Stimulated activated CD8-positive, alpha-beta memory T cell treated with anti-CD3 and anti-CD28 coated beads, Interleukin-4, amount 100 ng/mL, for 4 hours (primary cell): ENCODE results near the gene ITPR1.

Source experiments
- DNase-seq, 2 donors: peaks; one replicate each; pipeline ENCODE4 v3.0.0-alpha.2; 2020; ENCODE audit warnings: low read depth in 2 of 2, low spot score in 1 of 2

The ITPR1 gene

DNA sequence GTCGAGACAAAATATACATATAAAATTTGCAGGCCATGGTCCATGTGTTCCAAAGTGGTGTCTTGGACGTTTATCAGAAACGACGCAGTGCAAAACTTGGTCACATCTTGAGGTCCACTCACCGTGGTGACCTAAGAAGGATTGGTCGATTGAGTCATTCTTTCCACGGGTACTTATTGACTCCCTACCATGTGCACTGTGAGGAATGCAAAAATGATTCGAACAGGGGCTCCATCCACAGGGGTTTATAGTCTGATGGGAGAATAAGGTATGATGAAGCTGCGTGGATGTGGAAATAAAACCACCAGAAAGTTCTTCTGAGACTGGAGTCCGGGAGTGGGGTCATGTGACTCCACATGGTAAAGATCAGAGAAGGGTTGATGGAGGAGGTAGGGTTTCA lies 185.2 kb downstream of the ITPR1 start:
- DNase-seq = no peak

DNA sequence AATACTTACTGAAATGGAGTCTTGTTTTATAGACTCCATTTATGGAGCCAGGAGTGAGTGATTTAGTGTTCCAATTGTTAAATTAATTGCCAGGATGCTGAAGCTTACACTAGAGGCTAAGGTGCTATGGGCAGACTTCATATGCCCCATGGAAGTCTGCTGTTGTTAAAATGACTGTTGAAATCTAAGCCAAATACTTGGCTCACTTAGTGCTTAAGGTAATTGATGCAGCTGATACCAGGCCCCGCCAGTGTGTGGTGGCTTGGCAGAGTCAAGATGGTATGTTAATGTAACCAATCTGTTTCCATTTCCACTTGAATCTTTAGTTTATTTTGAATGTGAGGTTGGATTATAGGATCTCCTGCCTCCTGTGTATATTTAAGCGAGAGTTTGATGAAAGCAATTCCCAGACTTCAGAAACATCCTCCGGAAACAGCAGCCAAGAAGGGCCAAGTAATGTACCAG lies 187.1 kb downstream of the ITPR1 start:
- DNase-seq = no peak

DNA sequence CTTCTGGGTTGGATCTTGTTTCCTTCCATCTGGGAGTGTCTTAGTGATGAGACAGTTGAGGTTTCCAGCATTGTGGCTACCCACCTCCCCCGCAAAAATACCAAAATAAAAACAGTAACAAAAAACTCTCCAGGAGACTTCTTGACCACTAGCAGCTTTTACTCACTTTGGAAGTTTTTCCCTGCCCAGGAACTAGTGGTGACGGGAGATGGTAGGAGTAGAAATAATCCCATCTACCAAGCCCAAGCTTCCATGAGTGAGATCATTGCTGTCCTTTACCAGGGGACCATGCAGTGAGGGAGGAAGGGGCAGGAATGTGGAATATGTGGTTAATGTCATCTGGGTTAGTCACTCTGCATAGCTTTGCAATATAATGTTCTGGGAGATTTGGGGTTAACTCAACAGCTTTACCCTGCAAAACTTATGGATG lies 187.7 kb downstream of the ITPR1 start:
- DNase-seq = no peak

DNA sequence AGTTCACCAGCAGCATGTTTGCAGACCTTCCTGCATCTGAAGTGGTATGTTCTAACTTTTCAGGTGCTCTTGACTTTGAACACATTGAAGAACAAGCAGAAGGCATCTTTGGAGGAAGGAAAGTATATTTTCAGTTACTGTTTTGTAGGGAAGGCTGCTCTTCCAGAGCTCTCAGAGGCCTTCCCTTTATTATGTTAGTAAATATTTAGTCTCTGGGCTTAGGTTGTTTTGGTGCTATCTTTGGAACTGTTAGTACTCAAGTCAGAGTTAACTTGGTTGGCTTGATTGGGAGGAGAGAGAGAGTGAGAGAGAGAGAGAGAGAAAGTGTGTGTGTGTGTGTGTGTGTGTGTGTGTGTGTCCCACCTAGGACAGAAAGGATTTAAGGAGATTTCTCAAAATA lies 188.2 kb downstream of the ITPR1 start:
- no peak for DNase-seq

DNA sequence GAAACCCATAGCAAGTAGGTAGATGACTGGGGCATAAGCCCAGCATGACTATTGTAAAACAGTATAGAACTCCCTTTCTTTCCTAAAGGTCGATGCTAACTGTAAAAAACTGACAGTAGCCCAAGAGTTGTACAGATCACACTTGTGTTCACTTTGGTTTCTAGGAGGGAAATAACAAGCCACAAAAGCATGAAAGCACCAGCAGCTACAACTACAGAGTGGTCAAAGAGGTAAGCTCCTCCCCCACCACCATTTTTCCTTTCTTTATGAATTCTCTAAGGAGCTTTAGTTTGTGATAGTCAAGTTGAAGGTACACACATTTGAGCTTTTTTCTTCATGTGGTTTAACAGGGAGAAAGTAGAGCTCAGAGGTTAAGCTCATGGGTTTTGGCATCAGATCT lies 191.0 kb downstream of the ITPR1 start:
- DNase-seq = no peak

DNA sequence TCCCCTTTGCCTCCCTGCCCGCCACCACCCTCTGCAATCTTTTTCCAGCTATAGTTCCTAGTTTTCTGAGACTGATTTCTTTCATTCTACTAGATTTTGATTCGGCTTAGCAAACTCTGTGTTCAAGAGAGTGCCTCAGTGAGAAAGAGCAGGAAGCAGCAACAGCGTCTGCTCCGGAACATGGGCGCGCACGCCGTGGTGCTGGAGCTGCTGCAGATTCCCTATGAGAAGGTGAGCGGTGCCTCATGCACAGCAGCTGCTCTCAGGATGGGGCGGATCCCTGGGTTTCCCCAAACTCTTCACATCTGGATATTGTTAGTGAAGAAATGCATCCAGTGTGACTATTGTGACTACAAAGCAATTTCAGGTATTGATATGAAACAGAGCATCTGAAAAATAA lies 191.8 kb downstream of the ITPR1 start:
- DNase-seq = no peak

DNA sequence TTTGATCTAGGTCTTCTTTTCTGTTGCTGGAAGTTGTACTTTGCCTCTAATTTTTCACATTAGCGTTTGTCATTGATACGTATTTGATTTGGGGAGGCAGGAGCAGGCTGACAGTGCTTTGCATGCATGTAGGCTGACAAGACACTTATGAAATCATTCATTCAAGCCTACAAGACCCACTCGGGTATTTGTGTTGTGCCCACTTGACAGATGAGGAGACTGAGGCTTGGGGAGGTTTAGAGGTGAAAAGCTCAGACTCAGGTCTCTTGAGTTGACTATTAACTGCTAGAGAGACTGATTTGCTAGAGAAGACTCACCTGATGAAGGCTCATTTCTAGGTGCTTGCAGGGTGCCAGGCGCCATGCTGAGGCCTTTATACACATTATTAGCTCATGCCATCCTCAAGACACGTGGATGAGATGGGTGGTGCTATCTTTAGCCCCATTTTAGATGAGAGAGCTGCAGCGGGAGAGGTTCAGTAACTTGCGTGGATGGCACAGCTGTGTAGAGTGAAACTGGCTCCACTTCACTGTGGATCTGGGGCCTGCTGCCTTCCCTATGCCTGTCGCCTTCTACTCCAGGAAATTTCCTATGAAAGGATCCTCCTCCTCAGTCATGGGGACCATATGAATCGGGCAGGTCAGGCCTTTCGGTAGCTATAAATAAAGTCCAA lies 192.7 kb downstream of the ITPR1 start:
- no peak for DNase-seq

DNA sequence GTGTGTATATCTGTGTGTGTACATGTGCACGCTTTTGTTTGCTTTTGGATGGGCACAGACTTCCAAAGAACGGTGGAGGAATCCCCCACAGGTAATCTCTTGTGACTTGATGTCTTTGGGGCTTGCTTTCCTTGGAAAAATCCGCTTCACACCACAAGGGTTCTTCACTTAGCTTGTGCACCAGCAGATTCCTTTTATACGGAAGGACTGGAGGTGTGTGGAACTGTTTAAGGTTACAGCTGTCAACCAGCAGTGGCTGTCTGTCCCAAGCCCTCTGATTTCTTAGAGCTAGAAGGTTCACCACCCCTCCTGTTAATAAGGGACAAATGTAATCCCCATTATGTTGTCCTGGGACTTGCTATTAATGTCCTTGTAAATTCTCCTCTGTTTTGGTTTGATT lies 193.5 kb downstream of the ITPR1 start:
- no peak for DNase-seq

DNA sequence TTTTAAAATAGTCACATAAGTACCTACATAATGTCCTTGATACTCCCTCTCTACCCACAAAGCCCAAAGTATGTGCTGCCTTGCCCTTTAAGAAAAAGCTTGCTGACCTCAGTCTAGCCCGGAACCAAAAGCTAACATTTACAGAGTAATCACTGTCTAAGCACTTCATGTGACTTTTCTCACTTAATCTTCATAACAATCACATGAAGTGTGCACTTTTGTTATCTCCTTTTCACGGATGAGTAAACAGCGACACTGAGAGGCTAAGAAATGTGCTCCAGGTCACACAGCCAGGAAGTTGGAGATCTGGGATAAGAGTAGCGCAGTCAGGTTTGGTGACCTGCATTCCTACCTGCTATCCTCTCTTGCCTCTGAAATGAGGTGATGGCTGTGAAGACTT lies 194.0 kb downstream of the ITPR1 start:
- DNase-seq = no peak

DNA sequence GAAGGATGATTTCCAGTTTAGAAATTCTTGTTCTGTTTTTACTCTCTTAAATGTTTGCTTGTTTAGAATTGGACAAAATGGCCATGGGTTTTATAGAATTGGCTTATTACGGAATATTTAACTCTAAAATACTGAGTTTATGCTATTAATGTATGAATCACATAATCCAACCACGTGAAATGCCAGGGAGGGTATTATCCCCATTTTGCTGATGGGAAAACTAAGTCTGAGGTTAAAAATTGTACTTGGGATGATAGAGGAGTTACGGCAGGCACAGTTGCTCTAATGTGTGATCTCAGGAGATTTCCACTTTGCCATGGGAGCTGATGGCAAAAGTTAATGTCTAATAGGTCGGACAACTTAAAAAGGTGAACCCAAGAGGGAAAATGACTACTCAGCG lies 194.4 kb downstream of the ITPR1 start:
- no peak for DNase-seq

DNA sequence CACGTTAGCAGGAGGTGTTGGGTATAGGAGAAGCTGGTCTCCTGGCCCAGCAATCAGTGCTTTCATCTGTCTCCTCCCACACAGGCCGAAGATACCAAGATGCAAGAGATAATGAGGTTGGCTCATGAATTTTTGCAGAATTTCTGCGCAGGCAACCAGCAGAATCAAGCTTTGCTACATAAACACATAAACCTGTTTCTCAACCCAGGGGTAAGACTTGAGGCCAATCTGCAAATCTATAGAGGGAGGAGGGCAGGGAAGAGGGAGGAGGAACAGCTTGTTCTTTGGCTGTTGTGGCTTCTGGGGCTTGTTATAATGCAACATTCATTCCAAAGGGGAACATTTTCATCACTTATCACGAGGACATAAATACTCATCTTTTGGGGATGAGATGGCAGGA lies 195.3 kb downstream of the ITPR1 start:
- no peak for DNase-seq

DNA sequence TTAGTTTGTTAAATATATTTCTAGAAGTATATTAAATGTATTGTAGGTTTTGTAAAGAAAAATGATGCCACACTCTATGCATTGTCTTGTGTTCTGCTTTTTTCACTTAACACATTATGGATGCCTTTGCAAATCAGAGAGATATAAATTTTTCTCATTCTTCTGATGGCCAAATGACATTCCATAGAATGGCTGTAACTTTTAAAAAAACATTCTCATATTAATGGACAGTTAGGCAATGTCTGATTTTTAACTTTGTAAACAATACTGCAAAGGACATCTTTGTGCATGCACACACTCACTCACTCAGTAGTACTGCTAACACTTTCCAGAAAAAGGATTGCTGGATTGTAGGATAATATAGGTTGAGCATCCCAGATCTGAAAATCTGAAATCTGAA lies 195.9 kb downstream of the ITPR1 start:
- DNase-seq = no peak

DNA sequence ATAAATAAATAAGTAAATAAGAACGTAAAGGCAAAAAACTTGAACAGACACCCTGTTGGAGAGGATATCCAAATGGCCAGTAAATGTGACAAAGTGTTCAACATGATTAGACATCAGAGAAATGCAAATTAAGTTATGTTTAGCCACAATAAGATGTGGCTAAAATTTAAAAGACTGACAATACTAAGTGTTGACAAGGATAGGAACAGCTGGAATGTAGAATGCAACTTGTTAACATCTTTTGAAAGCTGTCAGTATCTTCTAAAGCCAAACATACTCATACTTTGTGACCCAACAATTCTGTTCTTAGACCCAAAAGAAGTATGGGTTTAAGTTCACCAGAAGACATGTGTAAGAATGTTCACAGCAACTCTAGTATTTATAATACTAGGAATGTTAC lies 197.1 kb downstream of the ITPR1 start:
- DNase-seq = no peak

DNA sequence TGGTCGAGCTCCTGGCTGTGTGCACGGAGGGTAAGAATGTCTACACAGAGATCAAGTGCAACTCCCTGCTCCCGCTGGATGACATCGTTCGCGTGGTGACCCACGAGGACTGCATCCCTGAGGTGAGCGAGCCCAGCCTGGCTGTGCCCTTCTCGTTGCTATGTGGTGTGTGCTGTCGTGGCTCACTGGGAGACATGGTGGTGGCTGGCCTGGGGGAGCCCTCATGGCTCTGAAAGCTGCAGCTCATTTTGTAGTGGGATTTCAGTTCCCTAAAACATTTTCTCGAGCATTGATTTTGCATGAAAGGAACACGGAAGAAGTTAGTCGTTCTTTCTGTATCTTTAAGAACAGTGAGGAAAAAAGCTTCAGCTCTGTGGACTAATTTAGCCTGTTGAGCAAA lies 200.5 kb downstream of the ITPR1 start:
- no peak for DNase-seq

DNA sequence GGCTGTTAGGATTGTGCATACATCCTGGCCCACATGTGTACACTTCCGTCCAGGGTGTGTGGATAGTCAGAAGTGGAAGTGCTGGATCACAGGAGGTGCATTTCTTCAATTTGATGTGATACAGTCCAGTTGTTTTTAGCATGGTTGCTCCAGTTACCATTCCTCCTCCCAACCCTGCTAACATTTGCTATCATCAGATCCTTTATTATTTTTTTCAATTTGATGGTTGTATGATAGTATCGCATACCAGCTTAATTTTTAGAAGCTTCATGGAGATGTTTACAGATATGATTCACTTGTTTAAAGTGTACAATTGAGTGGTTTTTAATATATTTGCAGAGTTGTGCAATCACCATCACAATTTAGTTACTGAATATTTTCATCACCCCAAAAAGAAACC lies 202.7 kb downstream of the ITPR1 start:
- no peak for DNase-seq

DNA sequence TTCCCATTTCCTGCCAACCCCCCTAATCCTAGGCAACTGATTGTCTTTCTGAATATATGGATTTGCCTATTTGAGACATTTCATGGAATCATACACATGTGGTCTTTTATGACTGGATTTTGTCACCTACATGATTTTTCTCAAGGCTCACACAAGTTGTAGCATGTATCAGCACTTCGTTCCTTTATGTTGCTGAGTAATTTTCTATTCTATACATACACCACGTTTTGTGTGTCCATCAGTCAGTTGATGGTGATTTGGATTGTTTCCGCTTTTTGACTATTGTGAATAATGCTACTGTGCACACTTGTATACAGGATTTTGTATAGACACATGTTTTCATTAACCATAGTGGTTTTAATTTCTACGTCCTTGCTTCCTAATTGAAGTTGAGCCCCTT lies 203.1 kb downstream of the ITPR1 start:
- DNase-seq = no peak

DNA sequence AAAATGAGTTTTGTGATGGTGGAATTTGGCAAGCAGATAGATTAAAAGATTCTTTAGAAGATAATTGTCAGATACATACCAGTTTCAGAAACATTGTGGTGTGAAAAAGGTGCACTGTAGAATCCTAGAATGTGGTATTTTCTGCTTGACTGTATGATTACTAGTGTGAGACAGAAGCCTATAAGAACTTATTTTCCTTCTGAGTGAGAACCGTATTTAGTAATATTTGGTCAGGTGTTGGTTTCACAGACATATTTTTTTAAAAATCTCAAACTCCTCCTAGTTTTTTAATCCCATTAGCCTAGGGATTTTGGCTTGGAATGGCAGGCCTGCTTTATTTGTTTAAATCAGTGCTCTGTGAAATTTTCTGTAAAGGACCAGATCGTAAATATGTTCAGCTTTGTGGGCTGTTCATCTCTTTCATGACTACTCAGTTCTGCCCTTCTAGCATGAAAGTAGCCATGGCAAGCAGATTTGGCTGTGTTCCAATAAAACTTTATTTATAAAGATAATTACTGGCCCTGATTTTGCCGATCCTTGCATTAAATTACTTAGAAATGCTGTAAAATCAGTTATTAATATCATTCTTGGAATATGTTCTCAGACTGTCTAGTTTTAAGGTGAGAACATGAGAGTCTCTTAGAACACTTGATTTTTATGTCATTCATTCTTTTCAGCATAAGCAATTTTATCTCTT lies 205.1 kb downstream of the ITPR1 start:
- no peak for DNase-seq

DNA sequence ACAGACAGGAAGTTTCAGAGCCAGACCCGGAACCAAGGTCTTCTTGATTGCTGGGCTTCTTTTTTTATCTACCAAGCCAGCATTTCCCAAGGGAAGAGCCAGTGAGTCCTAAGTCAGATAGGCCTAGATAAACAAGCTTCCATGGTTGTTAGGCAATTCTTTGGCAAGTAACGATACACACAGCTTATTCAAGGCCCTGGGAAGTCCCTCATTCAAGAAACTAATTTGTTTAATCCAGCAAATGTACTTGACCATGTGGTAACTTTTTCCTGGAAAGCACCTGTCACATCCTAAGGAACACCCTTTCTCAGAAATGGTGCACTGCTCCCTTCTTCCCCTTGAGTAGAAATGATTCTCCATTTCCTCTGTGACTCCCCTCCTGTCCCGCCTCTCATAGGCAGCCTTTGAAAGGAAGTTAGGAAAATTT lies 209.9 kb downstream of the ITPR1 start:
- no peak for DNase-seq

DNA sequence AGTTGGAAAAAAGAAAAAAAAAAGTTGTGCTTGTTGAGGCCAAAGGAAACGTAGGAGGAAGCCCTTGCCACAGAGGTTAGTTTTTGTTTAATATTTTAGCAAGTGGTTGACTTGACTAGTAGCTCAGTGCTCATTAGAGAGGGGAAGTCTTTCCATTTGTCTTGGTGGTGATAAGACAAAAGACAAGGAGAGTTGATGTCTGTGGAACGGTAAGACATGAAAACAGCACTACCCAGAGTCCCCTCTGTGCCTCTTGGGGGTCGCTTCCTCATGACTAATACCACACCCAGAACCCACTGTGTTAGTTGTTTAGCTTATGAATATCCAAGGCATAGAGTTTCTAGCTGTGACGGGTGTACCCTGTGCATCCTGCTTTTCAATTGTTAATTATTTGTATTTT lies 211.4 kb downstream of the ITPR1 start:
- no peak for DNase-seq

DNA sequence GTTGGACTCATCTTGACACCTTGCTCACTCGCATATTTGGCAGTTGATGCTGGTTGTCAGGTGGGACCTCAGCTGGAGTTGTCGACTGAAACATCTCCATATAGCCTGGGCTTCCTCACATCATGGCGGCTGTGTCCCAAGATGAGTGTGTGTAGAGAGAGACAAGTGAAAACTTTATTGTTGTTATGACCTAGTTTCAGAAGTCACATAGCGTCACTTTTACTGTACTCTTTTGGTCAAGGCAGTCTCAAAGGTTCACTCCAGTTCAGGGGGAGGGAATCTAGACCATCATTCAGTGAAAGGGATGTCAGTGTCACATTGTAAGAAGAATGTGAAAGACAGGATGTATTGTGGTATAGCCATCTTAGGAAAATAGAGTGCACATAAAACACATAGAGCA lies 214.2 kb downstream of the ITPR1 start:
- DNase-seq = no peak

DNA sequence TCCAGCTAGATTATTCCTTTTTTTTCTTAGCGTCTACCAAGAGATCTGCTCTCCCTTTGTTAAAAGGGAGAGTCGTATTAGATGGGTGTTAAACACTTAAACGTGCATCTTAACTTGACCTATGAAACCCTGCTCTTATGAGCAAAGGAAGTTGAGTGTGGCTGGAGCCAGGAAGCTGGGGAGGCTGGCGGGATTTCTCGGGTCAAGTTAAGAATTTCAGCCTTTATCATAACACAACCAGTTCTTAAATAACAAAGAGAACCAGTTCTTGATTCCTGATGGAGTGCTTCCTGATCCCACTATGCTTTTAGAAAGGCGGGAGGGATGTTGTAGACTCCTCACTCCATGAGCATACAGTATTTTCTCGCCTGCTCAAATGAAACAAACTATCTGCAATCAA lies 215.1 kb downstream of the ITPR1 start:
- DNase-seq = no peak

DNA sequence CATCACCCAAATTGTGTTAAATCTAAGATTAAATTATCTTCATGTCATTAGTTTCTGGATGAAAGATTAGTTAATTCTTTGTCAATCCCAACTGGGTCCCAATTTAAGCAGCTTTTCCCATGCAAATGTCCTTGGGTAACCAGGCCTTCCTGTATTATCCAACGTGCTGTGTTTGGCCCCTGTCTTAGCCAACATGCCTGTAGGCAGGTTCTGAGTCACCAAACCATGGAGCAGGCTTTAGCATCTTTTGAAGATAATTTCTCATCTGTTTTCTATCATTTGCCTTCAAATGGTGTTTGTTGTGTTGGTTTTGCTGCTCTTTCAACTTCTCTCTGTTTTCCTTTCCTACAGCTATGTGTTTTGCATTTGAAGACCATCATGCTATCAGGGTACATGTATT lies 216.2 kb downstream of the ITPR1 start:
- no peak for DNase-seq

DNA sequence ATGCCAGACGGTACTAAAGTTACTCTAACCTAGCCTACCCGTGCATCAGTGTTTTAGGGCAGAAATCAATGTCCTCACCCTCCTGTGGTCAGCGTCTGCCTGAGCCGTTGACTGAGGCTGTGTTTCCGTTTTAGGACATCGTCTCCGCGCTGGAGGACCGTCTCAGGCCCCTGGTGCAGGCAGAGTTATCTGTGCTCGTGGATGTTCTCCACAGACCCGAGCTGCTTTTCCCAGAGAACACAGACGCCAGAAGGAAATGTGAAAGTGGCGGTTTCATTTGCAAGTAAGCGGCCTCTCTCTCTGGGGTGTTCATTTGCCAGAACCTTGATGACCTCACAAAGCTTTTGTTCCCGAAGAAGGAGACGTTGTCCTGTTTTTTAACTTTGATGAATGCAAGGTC lies 217.0 kb downstream of the ITPR1 start:
- no peak for DNase-seq
